Dedifferentiated amniotic fluid mesenchymal stem cell (primary cell): Measurements from ENCODE around the gene UGT1A9.
A peak's percentile ranks its signal among the peaks of the same experiment; 100 is the strongest.
"Not testable (repeated sequence)": the region's sequence is repeated elsewhere in the genome, so short reads cannot be mapped to it uniquely, and the experiment has no call there.

Source experiments
- DNase-seq: peaks from one replicate; pipeline ENCODE4 v3.0.0-alpha.2; 2016; ENCODE audit errors: extremely low spot score

UGT1A9 gene

DNA sequence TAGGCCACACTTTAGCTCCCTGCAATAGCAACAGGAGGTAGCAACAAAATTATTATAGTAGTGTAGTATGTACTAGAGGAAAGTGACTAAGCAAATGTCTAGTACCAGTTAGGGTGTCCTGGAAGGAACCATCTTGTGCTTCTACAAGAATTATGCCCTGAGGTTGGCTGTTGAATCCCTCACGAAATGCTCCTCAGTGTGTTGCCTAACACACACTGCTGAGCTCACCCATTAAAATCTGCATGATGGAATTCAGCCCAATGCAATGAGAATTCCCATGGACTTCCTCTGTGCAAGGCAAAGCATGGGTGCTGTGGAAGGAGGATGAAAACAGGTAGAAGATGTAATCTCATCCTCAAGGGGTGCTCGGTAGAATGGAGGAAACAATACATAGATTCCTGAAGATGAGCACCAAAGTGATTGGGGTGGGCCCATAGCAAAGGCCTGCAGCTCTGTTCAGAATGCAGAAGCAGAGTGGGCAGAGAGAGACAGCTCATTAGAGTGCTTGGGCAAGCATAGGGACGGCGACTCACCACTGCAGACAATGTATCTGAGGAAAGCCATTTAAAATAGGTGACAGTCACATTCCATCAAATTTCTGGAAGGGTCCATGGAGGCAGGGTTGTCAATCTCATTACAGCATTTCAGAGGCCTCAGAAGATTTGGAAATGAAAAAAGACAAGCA is 8.8 kb downstream of the UGT1A9 start:
- no peak for DNase-seq

GRCh38 chr2:233681521-233682099 is 9.9 kb downstream of the UGT1A9 start, which contains the start of gene UGT1A7:
Gene UGT1A7 (plus strand): TSS chr2:233681901. CDS start chr2:233681938, 37 bp downstream.
- no peak for DNase-seq

DNA sequence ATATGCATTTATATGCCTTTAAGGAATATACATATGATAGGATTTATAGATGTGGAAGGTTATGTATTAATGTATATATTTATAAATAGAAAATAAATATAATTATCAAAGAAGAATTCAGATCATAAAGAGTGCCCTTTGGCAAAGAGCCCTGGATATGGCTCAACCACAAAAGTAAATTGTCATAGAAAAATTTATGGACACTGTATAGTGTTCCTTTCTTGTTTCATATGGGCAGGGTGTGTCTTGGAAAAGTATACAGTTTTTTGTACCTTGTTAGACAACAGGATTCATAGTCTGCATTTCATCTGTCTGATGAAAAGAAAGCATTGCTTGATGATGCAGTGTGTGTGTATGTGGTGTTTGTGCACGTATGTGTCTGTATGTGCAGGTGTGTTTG is 12.9 kb downstream of the UGT1A9 start:
- no peak for DNase-seq

DNA sequence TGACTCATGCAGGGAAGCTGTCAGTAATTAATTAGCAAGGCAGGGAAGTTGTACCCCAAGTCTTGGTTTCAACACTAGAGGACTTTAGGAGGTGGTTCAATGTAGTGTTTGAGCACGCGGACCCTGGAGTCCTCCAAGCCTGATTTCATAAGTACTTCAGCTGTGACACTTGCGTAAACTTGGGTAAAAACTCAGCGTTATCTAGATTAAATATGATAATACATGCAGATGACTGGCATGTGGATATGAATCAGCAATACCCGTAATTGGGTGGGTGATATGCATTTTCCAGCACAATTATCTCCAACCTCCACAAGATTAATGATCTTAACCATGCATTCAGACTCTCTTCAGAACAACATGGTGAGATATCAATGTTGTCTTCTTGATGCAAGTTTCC is 15.2 kb downstream of the UGT1A9 start:
- no peak for DNase-seq

- no peak for DNase-seq
These were observed 16.6 kb downstream of the UGT1A9 start for GRCh38 chr2:233688341-233688740.

DNA sequence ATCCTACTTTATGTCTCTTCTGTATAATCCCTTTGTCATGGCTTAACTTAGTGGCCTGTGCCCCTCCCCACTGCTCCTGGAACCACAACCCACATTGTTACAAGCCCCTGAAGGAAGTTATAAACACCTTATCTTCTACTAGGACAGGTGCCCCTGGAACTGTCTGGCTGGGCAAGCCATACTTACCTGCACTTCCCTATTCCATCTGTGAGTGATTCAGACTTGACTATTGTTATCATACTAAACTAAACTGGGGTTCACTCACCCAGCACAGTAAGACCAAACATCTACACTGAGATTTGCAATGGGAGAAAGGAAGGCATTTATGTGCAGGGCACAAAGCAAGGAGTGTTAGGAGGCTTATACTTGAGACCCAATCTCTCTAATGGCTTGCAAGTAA is 17.3 kb downstream of the UGT1A9 start:
- DNase-seq: no peak

DNA sequence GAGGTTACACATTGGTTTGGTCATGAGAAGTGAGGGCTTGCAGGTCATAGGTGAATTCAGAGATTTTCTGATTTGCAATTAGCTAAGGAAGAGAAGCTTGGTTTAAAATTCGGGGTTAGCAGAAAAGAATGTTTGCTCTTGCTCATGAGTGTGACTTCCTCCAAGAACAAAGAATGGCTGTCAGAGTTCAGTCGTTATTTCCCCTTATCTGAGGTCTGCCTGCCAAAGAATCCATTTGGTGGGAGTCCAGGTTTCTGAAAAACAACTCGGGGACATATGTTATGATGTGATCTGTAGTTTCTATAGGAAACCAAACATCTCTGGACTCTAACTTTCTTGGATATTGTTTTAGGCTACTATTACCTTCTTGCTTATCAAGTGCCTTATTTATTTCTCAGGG is 17.8 kb downstream of the UGT1A9 start:
- no peak for DNase-seq

GRCh38 chr2:233690444-233690843 is 18.7 kb downstream of the UGT1A9 start:
- peak; percentile 15 for DNase-seq

- no peak for DNase-seq
These were observed 20.0 kb downstream of the UGT1A9 start for GRCh38 chr2:233691443-233692433.

- DNase-seq: no peak
These were observed 20.9 kb downstream of the UGT1A9 start, which contains the start of gene UGT1A6 for GRCh38 chr2:233692648-233693047. Gene UGT1A6 (plus strand): TSS chr2:233692890. CDS start chr2:233693005, 115 bp downstream.

DNA sequence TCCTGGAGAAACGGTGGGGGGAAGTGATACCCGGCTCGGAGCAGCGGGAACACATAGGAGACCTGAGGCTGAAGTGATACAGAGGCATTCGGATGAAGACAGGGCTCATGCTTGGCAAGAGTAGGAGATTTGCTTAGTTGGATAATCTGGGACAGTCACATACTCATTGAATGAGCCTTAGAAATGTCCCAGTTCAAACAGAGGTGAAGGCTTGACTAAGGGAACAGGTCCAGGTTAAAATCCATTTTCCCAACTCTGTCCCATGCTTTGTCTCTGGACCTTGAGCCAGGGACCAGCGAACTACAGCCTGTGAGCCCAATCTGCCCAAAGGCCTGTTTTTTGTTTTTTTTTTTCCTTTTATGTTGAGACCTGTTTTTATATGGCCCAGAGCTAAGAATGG is 22.3 kb downstream of the UGT1A9 start:
- no peak for DNase-seq

DNA sequence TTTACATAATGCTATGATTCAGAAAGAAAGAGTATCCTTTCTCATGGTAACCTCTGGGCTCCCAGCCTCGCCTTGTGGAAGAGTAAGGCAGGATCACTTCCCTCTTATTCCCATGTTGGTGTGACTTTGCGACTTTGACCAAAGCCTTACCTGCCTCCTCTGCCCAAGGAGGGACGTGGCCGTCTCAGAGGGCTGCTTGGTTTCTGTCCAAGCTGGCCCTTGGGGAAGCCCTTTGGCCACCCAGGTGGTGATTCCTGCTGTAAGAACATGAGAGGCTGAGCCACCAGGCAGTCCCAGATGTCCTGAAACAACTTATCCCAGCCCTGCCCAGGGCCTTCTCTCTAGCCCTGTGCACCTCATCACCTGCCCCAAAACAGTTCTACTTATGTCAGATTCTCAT is 27.0 kb downstream of the UGT1A9 start:
- no peak for DNase-seq

DNA sequence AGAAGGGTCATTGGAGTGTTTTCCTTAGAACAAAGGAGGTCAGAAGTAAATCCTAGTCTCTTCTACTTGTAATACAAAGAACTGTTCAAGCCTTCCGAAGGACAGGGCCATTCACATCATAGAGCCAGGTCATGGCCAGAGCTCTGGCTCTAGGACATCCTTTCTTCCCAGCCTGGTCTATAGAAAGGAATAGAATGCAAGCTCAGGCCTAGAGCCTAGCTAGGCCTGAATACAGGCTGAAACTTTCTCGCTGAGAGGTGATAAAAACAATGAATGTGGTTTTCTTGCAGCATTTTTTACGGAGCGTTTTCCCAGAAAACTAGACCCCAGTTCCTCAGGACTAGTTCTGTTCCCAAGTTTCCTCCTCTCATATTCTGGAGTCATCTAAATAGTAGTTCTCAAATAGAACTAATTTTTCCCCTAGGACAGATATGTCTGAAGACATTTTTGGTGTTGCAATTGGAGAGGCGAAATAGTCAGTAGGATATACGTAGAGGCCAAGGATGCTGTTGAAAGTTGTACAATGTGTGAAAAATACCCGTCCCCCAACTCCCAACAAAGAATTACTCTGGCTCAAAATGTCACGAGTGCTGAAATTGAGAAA is 27.8 kb downstream of the UGT1A9 start:
- no peak for DNase-seq

GRCh38 chr2:233700028-233700635 is 28.4 kb downstream of the UGT1A9 start:
- peak; percentile 94 for DNase-seq

- not testable (repeated sequence) for DNase-seq
These were observed 29.1 kb downstream of the UGT1A9 start for GRCh38 chr2:233700842-233701241.

DNA sequence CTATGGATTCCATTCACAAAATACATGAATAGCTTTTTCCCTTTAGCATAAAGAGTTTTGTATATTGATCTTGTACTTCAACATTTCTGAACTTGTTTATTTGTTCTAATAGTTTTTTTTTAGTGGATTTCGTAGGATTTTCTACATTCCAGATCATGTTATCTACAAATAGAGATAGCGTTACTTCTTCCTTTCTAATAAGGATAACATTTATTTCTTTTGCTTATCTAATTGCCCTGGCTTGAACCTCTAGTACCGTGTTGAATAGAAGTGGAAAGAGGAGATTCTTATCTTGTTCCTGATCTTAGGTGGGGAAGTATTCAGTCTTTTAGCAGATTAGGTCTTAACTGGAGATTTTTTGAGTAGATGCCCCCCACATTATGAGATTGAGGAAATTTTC is 30.5 kb downstream of the UGT1A9 start:
- DNase-seq: no peak

DNA sequence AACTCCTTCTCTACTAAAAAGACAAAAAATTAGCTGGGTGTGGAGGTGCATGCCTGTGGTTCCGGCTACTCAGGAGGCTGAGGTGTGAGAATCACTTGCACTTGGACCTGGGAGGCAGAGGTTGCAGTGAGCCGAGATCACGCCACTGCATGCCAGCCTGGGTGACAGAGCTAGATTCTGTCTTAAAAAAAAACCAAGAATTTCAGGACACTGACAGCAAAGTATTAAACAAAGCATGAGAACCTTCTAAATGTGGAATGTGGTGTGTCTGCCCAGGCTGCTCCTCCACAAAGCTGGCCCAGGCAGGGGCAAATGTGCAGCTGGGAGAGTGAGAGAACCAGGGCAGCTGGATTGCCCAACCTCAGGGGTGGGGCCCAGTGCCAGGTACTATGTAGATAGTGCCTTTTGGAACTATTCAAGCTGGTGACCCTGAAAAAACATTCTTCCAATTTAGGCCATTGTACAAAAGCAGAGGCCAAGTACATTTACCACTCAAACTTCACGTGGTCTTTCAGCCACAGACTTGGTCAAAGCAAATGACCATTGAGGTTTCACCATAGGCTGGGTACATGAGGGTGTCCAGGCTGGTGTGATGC is 34.3 kb downstream of the UGT1A9 start:
- DNase-seq: peak; percentile 50

DNA sequence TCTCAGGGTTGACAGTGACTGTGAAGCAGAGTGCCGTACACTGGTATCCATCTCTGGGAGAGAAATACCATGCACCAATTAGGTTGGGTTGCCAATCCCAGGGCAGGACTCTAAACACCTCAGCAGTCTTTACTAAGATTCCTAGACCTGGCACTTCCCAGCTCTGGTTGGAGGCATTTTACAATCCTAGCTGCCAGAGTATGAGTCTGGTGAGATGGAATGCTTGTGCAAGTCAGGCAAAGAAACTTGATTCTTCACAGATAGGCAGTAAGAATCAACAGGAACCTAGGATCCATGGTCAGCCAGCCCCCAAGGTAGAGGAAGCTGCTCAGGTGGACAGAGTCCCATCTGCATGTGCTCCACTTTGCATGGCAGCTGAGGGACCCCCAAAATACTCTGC is 35.0 kb downstream of the UGT1A9 start:
- peak; percentile 76 for DNase-seq

DNA sequence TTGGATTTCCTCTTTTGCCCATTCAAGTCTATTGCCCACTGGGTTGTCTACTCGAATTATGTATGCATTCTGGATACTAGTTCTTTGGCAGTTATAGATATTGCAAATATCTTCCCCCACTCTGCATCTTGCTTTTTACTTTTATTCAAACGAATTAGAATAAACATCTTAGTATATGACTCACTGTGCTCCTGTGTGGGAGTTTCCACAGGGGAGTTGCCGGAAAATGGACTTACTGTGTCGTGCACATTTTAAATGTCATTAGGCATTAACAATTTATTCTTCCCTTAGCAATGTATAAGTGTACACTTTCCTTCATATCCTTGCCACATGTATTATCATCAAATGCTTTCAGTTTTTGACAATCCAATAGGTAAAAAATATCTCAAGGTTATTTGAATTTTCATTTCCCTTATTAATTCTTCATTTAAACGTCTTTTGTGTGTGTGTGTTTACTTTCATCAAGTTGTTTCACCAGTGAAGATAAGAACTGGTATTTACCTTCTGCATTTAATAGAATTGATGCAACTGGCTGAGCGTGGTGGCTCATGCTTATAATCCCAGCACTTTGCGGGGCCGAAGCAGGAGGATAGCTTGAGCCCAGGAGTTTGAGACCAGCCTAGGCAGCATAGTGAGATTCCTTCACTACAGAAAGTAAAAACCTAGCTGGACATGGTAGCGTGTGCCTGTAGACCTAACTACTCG is 36.4 kb downstream of the UGT1A9 start:
- DNase-seq: peak; percentile 42

GRCh38 chr2:233708942-233709341 is 37.2 kb downstream of the UGT1A9 start:
- DNase-seq: no peak
